Inflammatory macrophage (primary cell): Measurements from ENCODE around the gene ZNF627.
"Not testable (repeated sequence)": the region's sequence is repeated elsewhere in the genome, so short reads cannot be mapped to it uniquely, and the experiment has no call there.

ENCODE experiments used
- DNase-seq, 2 donors: peaks; one replicate each; pipeline ENCODE4 v3.0.0-alpha.2; 2020 to 2022

ZNF627 gene

GRCh38 chr19:11626252-11626651 lies 29.0 kb downstream of the ZNF627 start:
- DNase-seq: peak; percentile 38 to 51

GRCh38 chr19:11633223-11633622 lies 35.9 kb downstream of the ZNF627 start:
- DNase-seq: no peak

GRCh38 chr19:11634018-11634662 lies 36.9 kb downstream of the ZNF627 start:
- not testable (repeated sequence) for DNase-seq

- DNase-seq: no peak
These were observed 41.9 kb downstream of the ZNF627 start for GRCh38 chr19:11639245-11639601.

GRCh38 chr19:11639602-11640471 lies 42.6 kb downstream of the ZNF627 start:
- DNase-seq: peak; percentile 93 to 94

- DNase-seq: no peak
These were observed 44.0 kb downstream of the ZNF627 start for GRCh38 chr19:11641244-11641643.

- DNase-seq: no peak
These were observed 45.6 kb downstream of the ZNF627 start for GRCh38 chr19:11642902-11643301.

GRCh38 chr19:11649941-11650340 lies 52.7 kb downstream of the ZNF627 start:
- no peak for DNase-seq

GRCh38 chr19:11651062-11651461 lies 53.8 kb downstream of the ZNF627 start:
- no peak for DNase-seq

- no peak for DNase-seq
These were observed 54.8 kb downstream of the ZNF627 start for GRCh38 chr19:11652056-11652455.

GRCh38 chr19:11652492-11652891 lies 55.2 kb downstream of the ZNF627 start:
- DNase-seq: no peak

GRCh38 chr19:11656535-11656934 lies 59.3 kb downstream of the ZNF627 start:
- DNase-seq: no peak

GRCh38 chr19:11657307-11657706 lies 60.0 kb downstream of the ZNF627 start:
- no peak for DNase-seq

GRCh38 chr19:11658970-11659369 lies 61.7 kb downstream of the ZNF627 start:
- DNase-seq: no peak

GRCh38 chr19:11659612-11660011 lies 62.3 kb downstream of the ZNF627 start:
- no peak for DNase-seq

- DNase-seq: no peak
These were observed 65.0 kb downstream of the ZNF627 start for GRCh38 chr19:11662278-11662677.

GRCh38 chr19:11663181-11663591 lies 65.9 kb downstream of the ZNF627 start:
- DNase-seq: no peak
